ENCODE measurements around the gene TBCA. TPM values are rescaled to one million over a fixed set of nuclear protein-coding genes. Genes with fewer than 3 reads are reported as not detected.

TBCA gene
- total and polyA plus RNA-seq, 8 donors = 33.3 to 328 (median 127) TPM

GRCh38 chr5:77795846-77796245 lies 19.7 kb upstream of the TBCA start:
- no peaks in the 10 kb centered on the region for H3K36me3 ChIP-seq
- no peak overlapping the region for H3K4me3 ChIP-seq
- H3K27me3 ChIP-seq = no peaks in the 10 kb centered on the region
- TF ChIP-seq CTCF (IDR thresholded peaks at IDR 0.05) = no peak
- no peaks in the 10 kb centered on the region for H3K4me1 ChIP-seq
- no peak for DNase-seq
- WGBS, 5 donors = 73 to 84% (median 81%) methylated on average over 3 of the region's 3 CpGs
- H3K27ac ChIP-seq = no peak overlapping the region
- H3K9me3 ChIP-seq = peaks cover 0 to 17% (median 4%) of the 10 kb centered on the region in 4 donors
- intact Hi-C loops (cut with DNase I; ENCODE audit: low total_unique reads) = no loop called here

GRCh38 chr5:77795268-77795667 lies 19.1 kb upstream of the TBCA start:
- intact Hi-C loops (cut with DNase I; ENCODE audit: low total_unique reads) = no loop called here
- H3K4me1 ChIP-seq = no peaks in the 10 kb centered on the region
- DNase-seq = no peak
- H3K4me3 ChIP-seq = no peak overlapping the region
- 62 to 75% (median 69%) methylated on average over 2 of the region's 2 CpGs for WGBS, 5 donors
- no peaks in the 10 kb centered on the region for H3K36me3 ChIP-seq
- peaks cover 0 to 16% (median 3%) of the 10 kb centered on the region in 4 donors for H3K9me3 ChIP-seq
- H3K27me3 ChIP-seq = no peaks in the 10 kb centered on the region
- TF ChIP-seq CTCF (IDR thresholded peaks at IDR 0.05) (no peak), POLR2AphosphoS5 (IDR thresholded peaks at IDR 0.05) (no peak), POLR2A (IDR thresholded peaks at IDR 0.05) (no peak), EP300 (IDR thresholded peaks at IDR 0.05) (no peak)
- H3K27ac ChIP-seq = no peak overlapping the region

GRCh38 chr5:77791926-77792325 lies 15.8 kb upstream of the TBCA start:
- no peaks in the 10 kb centered on the region for H3K36me3 ChIP-seq
- 88 to 98% (median 93%) methylated on average over 2 of the region's 2 CpGs for WGBS, 5 donors
- peaks cover 0 to 11% (median 0%) of the 10 kb centered on the region in 4 donors for H3K9me3 ChIP-seq
- no peak overlapping the region for H3K4me3 ChIP-seq
- no peak overlapping the region for H3K27ac ChIP-seq
- H3K27me3 ChIP-seq = no peaks in the 10 kb centered on the region
- H3K4me1 ChIP-seq = no peaks in the 10 kb centered on the region
- intact Hi-C loops (cut with DNase I; ENCODE audit: low total_unique reads) = no loop called here
- TF ChIP-seq POLR2AphosphoS5 (IDR thresholded peaks at IDR 0.05) (no peak), CTCF (IDR thresholded peaks at IDR 0.05) (no peak), POLR2A (IDR thresholded peaks at IDR 0.05) (no peak), EP300 (IDR thresholded peaks at IDR 0.05) (no peak)
- DNase-seq = no peak

- 71 to 84% (median 73%) methylated on average over 2 of the region's 2 CpGs for WGBS, 5 donors
- no peak overlapping the region for H3K27ac ChIP-seq
- TF ChIP-seq POLR2A (IDR thresholded peaks at IDR 0.05) (no peak), EP300 (IDR thresholded peaks at IDR 0.05) (no peak), CTCF (IDR thresholded peaks at IDR 0.05) (no peak), POLR2AphosphoS5 (IDR thresholded peaks at IDR 0.05) (no peak)
- H3K36me3 ChIP-seq = no peaks in the 10 kb centered on the region
- intact Hi-C loops (cut with DNase I; ENCODE audit: low total_unique reads) = no loop called here
- DNase-seq = no peak
- no peak overlapping the region for H3K4me3 ChIP-seq
- H3K9me3 ChIP-seq = peaks cover 0 to 11% (median 0%) of the 10 kb centered on the region in 4 donors
- no peaks in the 10 kb centered on the region for H3K4me1 ChIP-seq
- no peaks in the 10 kb centered on the region for H3K27me3 ChIP-seq
Observed at GRCh38 chr5:77791356-77791755, 15.2 kb upstream of the TBCA start.
